ENCODE data around the gene BLACAT1.
A peak's percentile ranks its signal among the peaks of the same experiment; 100 is the strongest.

Gene BLACAT1

DNA sequence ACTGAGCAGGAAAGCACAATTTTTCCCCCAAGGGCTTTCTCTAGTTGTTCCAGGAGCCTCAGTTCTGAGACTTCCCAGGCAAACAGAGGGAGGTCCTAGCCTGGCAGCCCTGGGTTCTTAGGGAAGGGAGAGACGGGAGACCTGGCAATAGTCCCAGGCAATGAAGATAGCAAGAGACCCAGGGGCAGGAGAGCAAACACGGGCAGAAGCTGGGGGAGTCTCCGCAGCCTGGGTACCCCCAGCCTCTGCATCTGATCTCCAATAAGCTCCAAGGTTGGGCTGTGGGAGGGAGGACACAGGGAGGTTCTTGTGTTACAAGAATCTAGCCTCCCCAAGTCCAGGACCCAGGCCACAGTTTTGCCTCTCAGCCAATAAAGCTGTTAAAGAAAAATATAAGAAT is 2.4 kb downstream of the BLACAT1 start:
- DNase-seq = no peak

- DNase-seq = no peak
Observed at GRCh38 chr1:205452933-205453332, 2.9 kb downstream of the BLACAT1 start.

- DNase-seq = no peak
Observed at GRCh38 chr1:205452364-205452763, 3.5 kb downstream of the BLACAT1 start.

- DNase-seq = no peak
Observed at GRCh38 chr1:205451759-205452164, 4.1 kb downstream of the BLACAT1 start.

DNA sequence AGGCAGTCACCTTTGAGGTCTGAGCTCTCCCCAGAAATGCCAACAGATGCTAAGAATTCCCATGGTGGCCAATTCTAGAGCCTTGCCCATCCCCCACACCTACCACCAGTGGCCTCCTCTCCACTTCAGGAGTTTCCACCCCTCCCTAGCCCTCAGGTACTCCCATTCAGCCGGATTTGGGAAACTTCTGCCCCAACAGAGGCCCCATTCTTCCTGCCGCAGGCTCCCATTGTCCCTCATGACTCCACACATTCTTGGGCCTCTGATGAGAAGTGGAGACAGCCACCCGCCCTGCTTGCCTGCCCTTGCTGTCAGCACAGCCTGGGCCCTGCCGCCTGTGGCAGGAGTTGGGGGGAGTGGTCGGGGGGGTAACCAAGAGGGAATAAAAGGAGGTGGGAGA is 4.6 kb downstream of the BLACAT1 start:
- no peak for DNase-seq

DNA sequence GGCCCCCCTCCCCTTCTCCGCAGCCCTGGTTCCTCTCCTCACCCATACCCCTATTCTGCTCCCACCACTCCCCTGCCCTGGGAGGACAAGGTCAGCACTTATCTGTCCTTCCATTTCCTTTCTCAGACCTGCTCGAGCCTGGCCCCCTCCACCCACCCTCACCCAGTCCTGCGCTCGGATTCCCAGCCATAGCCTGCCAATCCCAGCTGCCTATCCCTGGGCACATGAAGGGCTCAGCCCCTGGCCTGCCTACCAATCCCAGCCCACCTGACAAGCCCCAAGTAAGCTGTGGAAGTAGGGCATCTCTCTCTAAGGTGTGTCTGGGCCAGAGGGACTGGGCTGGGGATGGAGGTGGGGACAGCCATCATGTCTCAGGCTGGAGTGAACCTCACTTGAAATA is 5.4 kb downstream of the BLACAT1 start:
- DNase-seq = no peak

DNA sequence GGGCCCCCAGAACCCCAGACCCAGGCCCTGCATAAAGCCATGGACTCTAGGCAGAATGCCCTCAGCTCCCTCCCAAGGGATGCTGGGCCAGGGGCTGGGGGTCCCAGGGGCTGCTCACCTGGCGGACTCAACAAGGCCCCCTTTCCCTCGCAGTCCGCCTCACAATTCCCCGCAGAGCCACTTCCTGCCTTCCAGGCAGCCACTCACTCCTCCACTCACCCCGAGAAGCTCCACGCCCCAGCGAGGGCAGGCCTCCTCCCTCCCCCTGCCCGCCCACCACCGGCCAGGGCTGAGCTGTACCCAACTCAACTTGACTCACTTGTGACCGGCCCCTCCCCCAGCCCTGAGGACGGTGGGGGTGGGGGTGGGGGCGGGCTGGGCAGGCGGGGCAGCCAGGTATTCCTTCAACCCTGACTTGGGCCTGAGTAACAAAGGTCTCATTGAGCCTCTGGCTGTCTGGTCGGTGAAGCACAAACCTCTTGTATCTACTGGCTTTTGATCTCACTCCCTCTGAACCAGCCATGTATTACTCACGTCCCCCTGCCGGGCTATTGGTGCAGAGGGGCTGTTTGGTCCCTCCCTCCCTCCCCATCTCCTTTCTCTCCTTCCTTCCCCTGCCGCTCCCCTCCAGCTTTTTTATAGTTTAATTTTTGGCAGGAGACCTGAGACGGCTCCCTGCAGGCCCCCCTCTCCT is 5.9 kb downstream of the BLACAT1 start:
- DNase-seq = peak; percentile 24

- no peak for DNase-seq
Observed at GRCh38 chr1:205449254-205449749, 6.5 kb downstream of the BLACAT1 start.

DNA sequence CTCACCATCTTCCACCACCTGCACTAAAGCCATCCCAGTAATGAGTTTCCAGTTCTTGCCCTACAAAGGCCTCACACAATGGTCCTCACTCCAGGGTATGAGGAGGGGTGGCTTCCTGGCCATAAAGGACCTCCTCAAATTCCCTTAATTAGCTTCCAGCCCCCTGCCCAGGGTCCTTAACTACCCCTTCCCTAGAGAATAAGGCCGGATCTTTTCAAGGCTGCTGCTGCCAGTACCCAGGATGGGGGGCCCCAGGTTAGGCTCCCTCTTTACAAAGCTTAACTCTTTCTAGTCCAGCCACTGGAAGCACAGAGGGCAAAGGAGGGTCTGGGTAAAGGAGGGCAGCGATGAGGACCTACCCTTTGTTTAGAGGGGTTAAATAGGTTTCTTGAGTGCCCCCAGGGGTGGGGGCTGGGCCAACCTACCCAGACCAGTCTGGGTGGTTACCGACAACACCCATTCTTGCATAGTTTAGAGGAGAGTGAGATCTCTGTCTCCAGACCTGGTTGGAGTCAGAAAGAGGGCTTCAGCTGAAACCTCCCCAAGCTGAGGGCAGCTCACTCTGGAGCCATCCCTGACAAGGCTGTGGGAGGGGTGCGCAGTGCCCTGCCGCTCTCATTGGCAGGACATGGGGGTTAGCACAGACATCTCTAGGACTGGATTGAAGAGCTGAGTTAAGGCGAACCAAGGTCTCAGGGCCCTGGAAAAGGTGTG is 7.1 kb downstream of the BLACAT1 start:
- DNase-seq = no peak

GRCh38 chr1:205447457-205448341 is 8.1 kb downstream of the BLACAT1 start:
- no peak for DNase-seq

GRCh38 chr1:205446828-205447227 is 9.0 kb downstream of the BLACAT1 start:
- no peak for DNase-seq

DNA sequence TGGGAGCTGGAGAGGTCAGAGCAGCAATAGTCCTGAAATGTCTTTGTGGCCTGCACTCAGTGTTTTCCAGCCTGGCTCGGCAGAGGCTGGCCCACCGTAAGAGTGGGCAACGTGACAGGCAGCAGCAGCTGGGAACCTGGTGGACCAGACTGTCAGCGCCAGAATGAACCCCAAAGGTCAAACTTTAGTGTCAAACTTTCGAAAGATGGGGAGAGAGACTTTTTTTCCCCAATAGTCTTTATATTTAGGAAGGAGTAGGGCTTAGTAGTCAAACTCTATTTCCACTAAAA is 10.3 kb downstream of the BLACAT1 start:
- DNase-seq = no peak

DNA sequence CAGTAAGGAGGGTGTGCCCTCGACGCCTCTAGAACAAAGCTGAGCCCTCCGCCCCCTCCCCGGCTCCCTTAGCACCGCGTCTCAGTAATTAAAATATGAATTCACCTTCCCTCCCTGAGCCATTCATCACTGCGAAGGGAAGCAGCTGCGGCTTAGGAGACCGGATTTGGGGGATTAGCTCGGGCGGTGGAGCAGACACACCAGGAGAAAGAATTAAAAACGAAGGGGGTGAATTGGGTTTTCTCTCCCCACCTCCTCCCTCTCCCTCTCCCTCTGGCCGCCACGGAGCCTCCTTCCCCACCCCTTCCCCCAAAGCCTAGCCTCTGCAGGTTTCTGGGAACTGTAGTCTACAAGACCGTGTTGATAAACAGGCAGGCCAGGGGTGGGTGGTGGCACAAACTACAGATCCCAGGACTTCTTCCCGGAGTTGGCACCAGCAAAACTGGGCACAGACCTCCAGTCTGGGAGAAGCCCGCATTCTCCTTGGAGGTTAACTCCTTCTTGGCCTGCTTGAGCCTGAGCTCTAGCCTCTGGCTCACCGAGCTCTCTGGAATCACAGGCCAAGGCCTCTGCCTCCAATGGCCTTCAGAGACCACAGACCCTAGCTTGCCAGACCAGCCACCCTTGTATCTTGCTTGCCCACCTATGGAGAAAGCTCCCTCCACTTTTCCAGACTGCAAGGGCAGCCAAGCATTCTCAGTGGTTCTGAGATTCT is 10.8 kb downstream of the BLACAT1 start:
- DNase-seq = no peak

DNA sequence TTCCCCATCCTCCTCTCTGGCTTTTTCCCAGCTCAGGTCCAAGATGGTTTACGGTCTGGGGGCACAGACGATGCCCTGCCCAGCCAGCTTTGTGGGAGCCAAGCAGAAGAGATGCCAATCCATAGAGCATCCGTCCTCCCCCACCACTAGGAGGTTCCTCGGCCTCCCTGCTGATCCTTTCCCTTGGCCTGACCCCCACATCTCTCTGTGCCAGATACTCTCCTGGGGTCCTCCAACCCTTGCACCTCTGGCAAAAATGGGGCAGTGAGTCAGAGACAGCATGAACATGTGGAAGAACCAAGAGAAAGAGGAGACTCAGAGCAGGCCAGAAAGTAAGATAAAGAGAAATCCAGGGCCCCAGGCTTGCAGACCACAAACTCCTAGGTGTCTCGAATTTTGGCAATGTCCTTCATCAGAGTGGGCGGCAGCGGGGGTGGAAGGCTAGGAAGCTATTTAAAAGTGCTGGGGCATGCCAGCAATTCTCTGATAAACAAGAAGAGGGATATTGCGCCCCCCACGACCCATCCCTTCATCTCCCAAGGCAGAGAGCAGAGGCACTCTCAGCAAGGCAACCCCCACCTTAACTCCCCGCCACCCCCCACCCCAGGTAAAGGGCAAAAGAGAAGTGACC is 11.4 kb downstream of the BLACAT1 start:
- no peak for DNase-seq

DNA sequence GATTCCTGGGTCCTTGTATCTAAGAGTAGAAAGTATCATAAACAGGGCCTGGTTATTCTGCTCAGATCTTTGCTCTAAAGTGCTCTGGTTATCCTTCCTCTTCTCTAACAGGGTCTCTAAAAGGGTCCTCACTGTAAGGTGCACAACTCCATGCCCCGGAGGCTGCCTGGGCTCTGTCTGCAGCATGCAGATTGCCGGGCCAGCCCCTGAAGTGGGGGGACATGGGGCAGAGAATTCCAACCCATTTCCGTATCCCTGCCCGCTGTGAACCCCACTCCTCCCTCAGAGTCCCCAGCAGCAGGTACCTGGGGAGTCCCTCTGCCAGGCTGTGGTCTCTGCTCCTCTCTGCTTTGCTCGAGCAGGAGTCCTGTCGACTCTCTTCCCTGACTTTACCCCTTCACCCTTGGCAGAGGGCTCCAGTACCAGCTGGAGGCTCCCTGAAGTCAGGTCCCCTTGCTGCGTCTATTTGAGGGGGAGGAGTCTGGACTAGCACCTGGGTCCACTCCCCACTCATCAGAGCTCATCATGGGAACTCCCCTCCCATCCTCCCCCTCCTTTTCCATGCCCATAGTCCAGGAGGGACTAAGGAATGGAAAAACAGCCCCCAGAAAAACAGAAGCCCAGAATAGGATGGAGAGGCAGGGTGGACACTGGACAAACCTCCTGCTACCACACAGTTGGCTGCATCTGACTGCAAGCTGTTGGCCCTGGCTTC is 12.1 kb downstream of the BLACAT1 start:
- no peak for DNase-seq

GRCh38 chr1:205442051-205442725 is 13.7 kb downstream of the BLACAT1 start:
- DNase-seq = no peak

- DNase-seq = no peak
Observed at GRCh38 chr1:205441716-205442050, 14.2 kb downstream of the BLACAT1 start.

- no peak for DNase-seq
Observed at GRCh38 chr1:205441318-205441633, 14.6 kb downstream of the BLACAT1 start.

- peak; percentile 58 for DNase-seq
Observed at GRCh38 chr1:205440476-205441317, 15.1 kb downstream of the BLACAT1 start.

DNA sequence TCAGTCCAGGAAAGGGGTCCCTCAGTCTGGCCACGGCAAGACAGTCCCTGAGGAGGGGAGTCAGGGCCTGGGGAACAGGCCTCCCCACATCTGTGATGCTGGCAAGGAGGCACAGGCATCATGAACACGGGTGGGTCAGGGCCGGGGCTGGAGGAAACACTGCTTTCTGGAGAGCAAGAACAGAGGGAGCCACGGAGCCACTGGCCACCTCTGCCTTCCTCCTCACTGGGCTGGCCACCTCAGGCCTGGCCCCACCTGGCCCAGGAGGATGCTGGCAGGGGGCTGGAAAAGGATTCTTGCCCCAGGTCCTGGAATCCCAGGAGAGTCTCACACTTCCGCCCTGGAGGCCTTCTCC is 15.7 kb downstream of the BLACAT1 start:
- no peak for DNase-seq
